ENCODE measurements around the gene CALML6.
"Not testable (repeated sequence)": the region's sequence is repeated elsewhere in the genome, so short reads cannot be mapped to it uniquely, and the experiment has no call there.

CALML6 gene

DNA sequence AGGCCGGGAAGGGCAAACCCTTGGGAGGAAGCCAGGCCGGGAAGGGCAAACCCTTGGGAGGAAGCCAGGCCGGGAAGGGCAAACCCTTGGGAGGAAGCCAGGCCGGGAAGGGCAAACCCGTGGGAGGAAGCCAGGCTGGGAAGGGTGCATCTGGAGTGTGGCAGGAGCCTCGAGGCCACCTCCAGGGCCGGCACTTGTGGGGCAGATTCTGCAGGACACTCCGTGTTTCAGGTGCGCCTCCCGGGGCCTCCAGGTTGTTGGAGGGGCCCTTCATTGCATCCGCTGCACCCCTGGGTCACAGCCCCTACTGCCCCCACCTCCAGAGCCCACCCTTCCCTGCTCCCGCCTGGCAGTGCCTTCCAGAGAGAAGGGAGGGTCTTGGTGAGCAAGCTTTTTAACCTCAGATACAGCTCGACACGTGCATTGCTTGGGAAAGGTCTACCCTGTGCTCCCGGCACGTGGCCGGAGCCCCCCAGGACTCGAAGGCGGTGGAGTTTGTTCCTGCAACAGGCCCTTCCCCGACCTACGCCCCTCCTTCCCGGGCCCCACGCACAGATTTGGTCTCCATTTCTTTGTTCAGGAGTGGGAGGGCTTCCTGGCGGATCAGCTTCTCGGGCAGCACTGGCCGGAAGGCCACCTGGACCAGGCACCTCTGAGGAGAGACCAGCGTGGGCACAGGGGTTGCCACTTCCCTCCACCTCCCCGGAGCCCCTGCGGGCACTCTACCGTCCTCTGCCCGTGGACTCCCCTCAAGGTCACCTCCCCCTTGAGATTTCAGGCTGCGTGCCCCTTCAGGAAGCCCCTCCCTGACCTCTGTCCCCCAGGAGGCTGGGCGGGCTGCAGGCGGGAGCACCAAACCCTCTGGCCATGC, 13.4 kb downstream of the CALML6 start:
- no peak for DNase-seq (ENCODE audit: extremely low read depth, low read depth)
- TF ChIP-seq, protein P1, sequence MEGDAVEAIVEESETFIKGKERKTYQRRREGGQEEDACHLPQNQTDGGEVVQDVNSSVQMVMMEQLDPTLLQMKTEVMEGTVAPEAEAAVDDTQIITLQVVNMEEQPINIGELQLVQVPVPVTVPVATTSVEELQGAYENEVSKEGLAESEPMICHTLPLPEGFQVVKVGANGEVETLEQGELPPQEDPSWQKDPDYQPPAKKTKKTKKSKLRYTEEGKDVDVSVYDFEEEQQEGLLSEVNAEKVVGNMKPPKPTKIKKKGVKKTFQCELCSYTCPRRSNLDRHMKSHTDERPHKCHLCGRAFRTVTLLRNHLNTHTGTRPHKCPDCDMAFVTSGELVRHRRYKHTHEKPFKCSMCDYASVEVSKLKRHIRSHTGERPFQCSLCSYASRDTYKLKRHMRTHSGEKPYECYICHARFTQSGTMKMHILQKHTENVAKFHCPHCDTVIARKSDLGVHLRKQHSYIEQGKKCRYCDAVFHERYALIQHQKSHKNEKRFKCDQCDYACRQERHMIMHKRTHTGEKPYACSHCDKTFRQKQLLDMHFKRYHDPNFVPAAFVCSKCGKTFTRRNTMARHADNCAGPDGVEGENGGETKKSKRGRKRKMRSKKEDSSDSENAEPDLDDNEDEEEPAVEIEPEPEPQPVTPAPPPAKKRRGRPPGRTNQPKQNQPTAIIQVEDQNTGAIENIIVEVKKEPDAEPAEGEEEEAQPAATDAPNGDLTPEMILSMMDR (IDR thresholded peaks at IDR 0.05; ENCODE audit: low read depth, low read length) = no peak

- TF ChIP-seq, protein P1 (IDR thresholded peaks at IDR 0.05; ENCODE audit: low read depth, low read length) = no peak
- DNase-seq (ENCODE audit: extremely low read depth, low read depth) = no peak
Measured at GRCh38 chr1:1929102-1929638, 14.1 kb downstream of the CALML6 start.

DNA sequence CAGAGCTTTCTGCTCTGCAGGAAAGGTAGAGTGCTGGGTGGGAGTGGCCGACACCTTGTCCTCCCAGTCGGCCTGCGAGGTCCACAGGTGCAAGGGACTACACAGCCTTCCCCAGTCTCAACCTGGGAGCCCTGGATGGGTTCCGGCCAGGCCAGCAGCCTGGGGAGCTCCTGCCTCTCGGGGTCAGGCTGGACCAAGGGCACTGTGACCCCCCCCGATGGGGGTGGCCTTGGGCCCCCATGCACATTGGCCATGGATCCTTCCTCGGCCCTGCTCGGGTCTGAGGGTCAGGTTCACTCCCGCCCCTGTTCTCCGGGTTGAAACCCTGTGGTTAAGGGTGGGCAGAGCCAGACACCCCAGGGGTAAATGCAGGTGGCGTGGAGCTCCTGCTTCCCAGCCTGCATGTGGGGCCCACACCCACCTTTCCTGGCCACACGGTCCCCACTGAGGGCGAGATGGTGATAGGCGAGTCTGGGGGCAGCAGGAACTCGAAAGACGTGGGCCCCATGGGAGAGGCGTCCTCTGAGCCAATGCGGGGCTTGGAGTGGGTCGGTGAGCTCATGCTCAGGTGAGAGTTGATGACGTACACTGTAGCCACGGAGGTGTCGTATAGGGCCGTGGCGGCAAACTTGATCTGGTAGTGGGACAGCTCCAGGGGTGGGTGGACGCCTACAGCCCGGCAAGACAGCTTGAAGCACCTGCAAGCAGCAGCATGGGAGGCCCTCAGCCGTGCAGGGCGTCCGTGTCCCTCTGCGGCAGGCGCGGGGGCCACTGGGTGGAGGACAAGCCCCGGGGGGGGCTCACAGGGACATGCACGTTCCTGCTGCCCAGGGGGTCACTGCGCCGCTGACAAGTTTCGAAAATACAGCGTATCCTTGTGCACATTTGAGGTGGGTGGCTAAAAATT, 14.8 kb downstream of the CALML6 start:
- TF ChIP-seq, protein P1 (IDR thresholded peaks at IDR 0.05; ENCODE audit: low read depth, low read length) = no peak

DNA sequence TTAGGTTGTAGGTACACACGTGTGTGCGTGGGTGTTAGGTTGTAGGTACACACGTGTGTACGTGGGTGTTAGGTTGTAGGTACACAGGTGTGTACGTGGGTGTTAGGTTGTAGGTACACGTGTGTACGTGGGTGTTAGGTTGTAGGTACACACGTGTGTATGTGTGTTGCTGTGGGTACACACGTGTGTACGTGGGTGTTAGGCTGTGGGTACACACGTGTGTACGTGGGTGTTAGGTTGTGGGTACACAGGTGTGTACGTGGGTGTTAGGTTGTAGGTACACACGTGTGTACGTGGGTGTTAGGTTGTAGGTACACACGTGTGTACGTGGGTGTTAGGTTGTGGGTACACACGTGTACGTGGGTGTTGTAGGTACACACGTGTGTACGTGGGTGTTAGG, 19.8 kb downstream of the CALML6 start:
- not testable (repeated sequence) for DNase-seq (ENCODE audit: extremely low read depth, low read depth)

More for the DNA sequence above, 14.8 kb downstream of the CALML6 start:
- no peak for DNase-seq (ENCODE audit: extremely low read depth, low read depth)

DNA sequence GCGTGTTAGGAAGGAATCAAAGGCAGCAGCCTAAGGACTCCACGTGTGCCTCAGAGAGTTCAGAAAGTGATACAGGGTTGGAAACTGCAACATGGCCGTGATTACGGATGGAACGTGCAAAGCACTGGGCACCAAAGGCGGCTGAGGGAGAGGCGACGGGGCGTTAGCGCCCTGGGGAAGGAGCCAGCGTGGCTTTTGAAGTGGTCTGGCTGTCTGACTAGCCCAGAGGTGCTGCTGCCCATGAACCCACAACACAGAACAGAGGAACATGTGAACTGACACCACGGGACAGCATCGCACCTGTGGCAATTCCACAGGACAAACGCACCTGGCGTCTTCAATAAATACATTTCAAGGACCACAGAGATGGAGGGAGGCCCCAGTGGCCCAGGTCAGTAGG, 22.0 kb downstream of the CALML6 start:
- TF ChIP-seq, protein P1 (IDR thresholded peaks at IDR 0.05; ENCODE audit: low read depth, low read length) = no peak
- DNase-seq (ENCODE audit: extremely low read depth, low read depth) = no peak

GRCh38 chr1:1937549-1938275, 22.7 kb downstream of the CALML6 start:
- TF ChIP-seq, protein P1 (IDR thresholded peaks at IDR 0.05; ENCODE audit: low read depth, low read length) = no peak
- DNase-seq (ENCODE audit: extremely low read depth, low read depth) = no peak

DNA sequence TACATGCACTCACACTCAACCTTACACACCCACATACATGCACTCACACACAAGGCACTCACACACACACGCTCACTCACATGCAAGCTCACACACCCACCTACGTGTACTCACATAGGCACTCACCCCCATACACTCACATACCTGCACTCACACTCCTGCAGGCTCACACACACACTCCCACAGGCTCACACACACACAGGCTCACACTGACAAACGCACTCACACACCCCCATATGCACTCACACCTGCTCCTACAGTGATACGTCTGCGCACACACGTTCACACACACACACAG, 23.2 kb downstream of the CALML6 start:
- no peak for DNase-seq (ENCODE audit: extremely low read depth, low read depth)
- TF ChIP-seq, protein P1 (IDR thresholded peaks at IDR 0.05; ENCODE audit: low read depth, low read length) = no peak
